22Rv1 (cell line): ENCODE results near the gene LRRC3C.

Experiments used
- ZFX ChIP-seq: fragments of 450-650 bp; IDR thresholded peaks from 2 replicates; pipeline ENCODE4 v1.6.1; 2017; ENCODE audit warnings: antibody characterized with exemption, borderline replicate concordance
- TF ChIP-seq, protein P1 (sequence below): fragments of 450-650 bp; IDR thresholded peaks from 2 replicates; pipeline ENCODE4 v1.5.1; 2017; ENCODE audit warnings: mild to moderate bottlenecking

DNA sequence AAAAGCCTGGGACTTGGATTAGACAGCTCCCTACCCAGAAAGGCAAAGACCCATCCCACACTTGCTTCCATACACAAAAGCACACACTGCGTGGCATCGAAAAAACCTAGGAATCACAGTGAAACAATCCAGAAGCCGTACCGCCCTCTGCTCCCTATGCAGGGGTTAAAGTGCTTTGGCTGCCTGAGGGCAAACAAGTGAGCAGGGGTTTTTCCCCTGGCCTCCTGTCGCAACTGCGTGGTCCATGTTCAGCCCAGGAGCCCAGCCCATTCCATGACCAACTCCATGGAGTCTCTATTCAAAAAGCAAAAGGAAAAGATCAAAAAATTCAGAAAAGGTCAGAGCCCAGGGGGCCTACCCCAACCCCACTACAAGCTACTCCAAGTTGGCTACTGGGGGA lies 5.5 kb upstream of the LRRC3C start:
- TF ChIP-seq, protein P1, sequence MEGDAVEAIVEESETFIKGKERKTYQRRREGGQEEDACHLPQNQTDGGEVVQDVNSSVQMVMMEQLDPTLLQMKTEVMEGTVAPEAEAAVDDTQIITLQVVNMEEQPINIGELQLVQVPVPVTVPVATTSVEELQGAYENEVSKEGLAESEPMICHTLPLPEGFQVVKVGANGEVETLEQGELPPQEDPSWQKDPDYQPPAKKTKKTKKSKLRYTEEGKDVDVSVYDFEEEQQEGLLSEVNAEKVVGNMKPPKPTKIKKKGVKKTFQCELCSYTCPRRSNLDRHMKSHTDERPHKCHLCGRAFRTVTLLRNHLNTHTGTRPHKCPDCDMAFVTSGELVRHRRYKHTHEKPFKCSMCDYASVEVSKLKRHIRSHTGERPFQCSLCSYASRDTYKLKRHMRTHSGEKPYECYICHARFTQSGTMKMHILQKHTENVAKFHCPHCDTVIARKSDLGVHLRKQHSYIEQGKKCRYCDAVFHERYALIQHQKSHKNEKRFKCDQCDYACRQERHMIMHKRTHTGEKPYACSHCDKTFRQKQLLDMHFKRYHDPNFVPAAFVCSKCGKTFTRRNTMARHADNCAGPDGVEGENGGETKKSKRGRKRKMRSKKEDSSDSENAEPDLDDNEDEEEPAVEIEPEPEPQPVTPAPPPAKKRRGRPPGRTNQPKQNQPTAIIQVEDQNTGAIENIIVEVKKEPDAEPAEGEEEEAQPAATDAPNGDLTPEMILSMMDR: no peak
- TF ChIP-seq ZFX: no peak
